K562 (cell line): ENCODE results near the gene ADAT3. TPM values are rescaled to one million over a fixed set of nuclear protein-coding genes. Genes with fewer than 3 reads are reported as not detected.

Source experiments
- ATF7 ChIP-seq: fragments of 450-650 bp; IDR thresholded peaks from 2 replicates; pipeline ENCODE4 v1.7.1; 2014; ENCODE audit warnings: mild to moderate bottlenecking, moderate library complexity
- BRF1 ChIP-seq: IDR thresholded peaks from 3 replicates; pipeline ENCODE4 v1.6.1; 2011; ENCODE audit warnings: borderline replicate concordance, mild to moderate bottlenecking; ENCODE audit not compliant: insufficient read length; ENCODE audit errors: extremely low read depth
- DIDO1 ChIP-seq: fragments of 450-650 bp; IDR thresholded peaks from 2 replicates; pipeline ENCODE4 v1.6.1; 2016; ENCODE audit warnings: low read depth, missing biosample characterization, missing genetic modification characterization
- DPF2 ChIP-seq: fragments of 450-650 bp; IDR thresholded peaks from 2 replicates; pipeline ENCODE4 v1.6.1; 2016
- GMEB1 ChIP-seq: fragments of 250-450 bp; sonication (Bioruptor Pico); IDR thresholded peaks from 2 replicates; pipeline ENCODE4 v1.4.0; 2020; ENCODE audit warnings: mild to moderate bottlenecking
- HEY1 ChIP-seq: fragments of 250-450 bp; sonication (Bioruptor Pico); IDR thresholded peaks from 2 replicates; pipeline ENCODE4 v1.5.0; 2020; ENCODE audit warnings: mild to moderate bottlenecking, moderate library complexity, borderline replicate concordance
- KDM5B ChIP-seq: fragments of 200-600 bp; sonication (generic); IDR thresholded peaks from 2 replicates; pipeline ENCODE4 v1.6.1; 2012; ENCODE audit warnings: low read depth, mild to moderate bottlenecking, moderate library complexity, low read length, control low read depth, inconsistent platforms; ENCODE audit not compliant: insufficient replicate concordance
- MBD2 ChIP-seq: sonication (generic); IDR thresholded peaks from 2 replicates; pipeline ENCODE4 v1.6.1; 2016; ENCODE audit warnings: low read depth, borderline replicate concordance
- NCOA2 ChIP-seq, 2 experiments: fragments of 450-650 bp; IDR thresholded peaks; 2 replicates each; pipeline ENCODE4 v1.6.1; 2018; ENCODE audit warnings: mild to moderate bottlenecking in 2 of 2, moderate library complexity in 1 of 2; ENCODE audit not compliant: partially characterized antibody in 2 of 2
- NFE2 ChIP-seq: IDR thresholded peaks from 2 replicates; pipeline ENCODE4 v1.6.1; 2014; ENCODE audit warnings: antibody characterized with exemption, low read depth
- NONO ChIP-seq, 2 experiments: fragments of 200-400 bp in 1 of 2; fragments of 450-650 bp in 1 of 2; formaldehyde crosslinking in 1 of 2; IDR thresholded peaks; 2 replicates each; pipeline ENCODE4 v1.6.1; 2017; ENCODE audit warnings: low read depth in 2 of 2, mild to moderate bottlenecking in 2 of 2, moderate library complexity in 2 of 2, low read length in 1 of 2
- RB1 ChIP-seq: fragments of 450-650 bp; IDR thresholded peaks from 2 replicates; pipeline ENCODE4 v1.6.1; 2017; ENCODE audit warnings: low read depth, mild to moderate bottlenecking
- SAFB2 ChIP-seq: fragments of 200-400 bp; formaldehyde crosslinking; IDR thresholded peaks from 2 replicates; pipeline ENCODE4 v1.6.1; 2018; ENCODE audit warnings: borderline replicate concordance, low read length, low read depth, moderate library complexity; ENCODE audit not compliant: severe bottlenecking
- TEAD1 ChIP-seq, 2 experiments: fragments of 450-650 bp in 1 of 2; sonication (generic) in 1 of 2; formaldehyde crosslinking; IDR thresholded peaks; 2 replicates each; pipeline versions ENCODE4 v1.4.0 to v1.8.0; 2020 to 2022; ENCODE audit warnings: mild to moderate bottlenecking in 2 of 2, missing genetic modification reagents in 1 of 2
- ZBTB8A ChIP-seq: fragments of 450-650 bp; IDR thresholded peaks from 2 replicates; pipeline ENCODE4 v1.6.1; 2018; ENCODE audit warnings: mild to moderate bottlenecking, moderate library complexity; ENCODE audit not compliant: partially characterized antibody
- ZNF586 ChIP-seq: fragments of 450-650 bp; formaldehyde crosslinking; conservative IDR thresholded peaks from 2 replicates; pipeline ENCODE4 v1.4.0; 2020; ENCODE audit warnings: mild to moderate bottlenecking, moderate library complexity
- polyA plus RNA-seq, 8 experiments: library from polyadenylated mRNA; depleted of rRNA in 4 of 8; stranded (reverse) in 5 of 8; unstranded in 3 of 8; fragments of >200 nt; fragmentation: Nextera tagmentation in 2 of 8; fragmentation: Illumina TruSeq in 1 of 8; extraction: Ambion mirVana in 2 of 8; extraction: Trizol in 1 of 8; gene quantifications; 2 replicates each; pipeline versions ENCODE4 v1.2.1 to v1.2.3, GENCODE V29; 2011 to 2014; ENCODE audit warnings: inconsistent platforms in 1 of 8, missing spikeins in 1 of 8
- total RNA-seq, 7 experiments: library from RNA; depleted of rRNA in 6 of 7; stranded (reverse); fragments of >200 nt in 6 of 7; fragmentation: Illumina TruSeq in 2 of 7; extraction: Trizol in 2 of 7; gene quantifications; 2 replicates each; pipeline versions ENCODE4 v1.2.1 to v1.2.3, GENCODE V29; 2011 to 2021; ENCODE audit warnings: low replicate concordance in 1 of 7
- TF ChIP-seq, protein P1 (sequence below): fragments of 450-650 bp; IDR thresholded peaks from 2 replicates; pipeline ENCODE4 v1.6.1; 2017; ENCODE audit warnings: antibody characterized with exemption, mild to moderate bottlenecking
- TF ChIP-seq, protein P2 (sequence below): fragments of 200-800 bp; sonication (Bioruptor generic); IDR thresholded peaks from 2 replicates; pipeline ENCODE4 v1.6.1; 2017; ENCODE audit warnings: missing genetic modification characterization, missing compliant biosample characterization
- TF ChIP-seq, protein P3 (sequence below): sonication (generic); formaldehyde crosslinking; IDR thresholded peaks from 2 replicates; pipeline ENCODE4 v1.8.0; 2022; ENCODE audit warnings: missing genetic modification reagents, mild to moderate bottlenecking, moderate library complexity, borderline replicate concordance

ADAT3 gene
- total and polyA plus RNA-seq, 9 of the 15 experiments (the other 6 are each of a cell fraction or from before 2014, with no cell fraction given) = 0.67 to 15.6 (median 7.8) TPM; not detected in 4

DNA sequence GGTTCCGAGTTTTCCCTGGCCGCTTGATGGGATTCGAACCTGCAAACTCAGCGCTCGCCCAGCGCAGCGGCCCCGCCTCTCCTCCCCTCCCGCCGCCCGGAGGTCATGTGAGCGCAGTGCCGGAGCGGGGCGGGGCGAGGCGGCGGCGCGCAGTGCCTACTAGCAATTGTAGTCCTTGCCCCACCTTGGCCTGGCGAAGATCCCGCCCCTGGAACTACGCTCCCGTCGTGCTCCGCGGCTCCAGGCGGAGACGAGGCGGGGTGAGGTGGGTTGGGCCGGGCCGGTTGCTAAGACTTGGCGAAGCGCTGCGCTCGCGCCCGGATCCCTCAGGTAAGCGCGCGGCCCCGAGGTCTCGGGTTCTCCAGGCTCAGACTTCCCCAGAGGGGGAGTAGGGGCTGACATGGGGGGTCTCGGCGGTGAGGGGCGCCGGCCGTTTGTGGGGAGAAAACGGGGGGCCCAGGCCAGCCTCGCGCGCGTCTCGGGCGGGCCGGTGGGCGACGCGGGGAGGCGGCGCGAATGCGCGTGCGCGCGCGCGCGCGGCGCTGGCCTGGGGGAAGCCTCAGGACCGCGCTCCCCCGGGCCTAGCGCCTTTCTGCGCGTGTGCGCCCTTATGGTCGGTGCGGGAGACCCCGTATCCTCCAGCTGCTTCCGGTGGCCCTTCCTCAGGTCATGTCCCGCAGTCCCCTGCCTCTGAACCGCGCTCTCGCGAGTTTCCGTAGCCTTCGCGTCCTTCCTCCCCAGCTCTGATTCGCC is at the start of gene ADAT3, which contains the start of gene SCAMP4 (continued):
- TF ChIP-seq, protein P1, sequence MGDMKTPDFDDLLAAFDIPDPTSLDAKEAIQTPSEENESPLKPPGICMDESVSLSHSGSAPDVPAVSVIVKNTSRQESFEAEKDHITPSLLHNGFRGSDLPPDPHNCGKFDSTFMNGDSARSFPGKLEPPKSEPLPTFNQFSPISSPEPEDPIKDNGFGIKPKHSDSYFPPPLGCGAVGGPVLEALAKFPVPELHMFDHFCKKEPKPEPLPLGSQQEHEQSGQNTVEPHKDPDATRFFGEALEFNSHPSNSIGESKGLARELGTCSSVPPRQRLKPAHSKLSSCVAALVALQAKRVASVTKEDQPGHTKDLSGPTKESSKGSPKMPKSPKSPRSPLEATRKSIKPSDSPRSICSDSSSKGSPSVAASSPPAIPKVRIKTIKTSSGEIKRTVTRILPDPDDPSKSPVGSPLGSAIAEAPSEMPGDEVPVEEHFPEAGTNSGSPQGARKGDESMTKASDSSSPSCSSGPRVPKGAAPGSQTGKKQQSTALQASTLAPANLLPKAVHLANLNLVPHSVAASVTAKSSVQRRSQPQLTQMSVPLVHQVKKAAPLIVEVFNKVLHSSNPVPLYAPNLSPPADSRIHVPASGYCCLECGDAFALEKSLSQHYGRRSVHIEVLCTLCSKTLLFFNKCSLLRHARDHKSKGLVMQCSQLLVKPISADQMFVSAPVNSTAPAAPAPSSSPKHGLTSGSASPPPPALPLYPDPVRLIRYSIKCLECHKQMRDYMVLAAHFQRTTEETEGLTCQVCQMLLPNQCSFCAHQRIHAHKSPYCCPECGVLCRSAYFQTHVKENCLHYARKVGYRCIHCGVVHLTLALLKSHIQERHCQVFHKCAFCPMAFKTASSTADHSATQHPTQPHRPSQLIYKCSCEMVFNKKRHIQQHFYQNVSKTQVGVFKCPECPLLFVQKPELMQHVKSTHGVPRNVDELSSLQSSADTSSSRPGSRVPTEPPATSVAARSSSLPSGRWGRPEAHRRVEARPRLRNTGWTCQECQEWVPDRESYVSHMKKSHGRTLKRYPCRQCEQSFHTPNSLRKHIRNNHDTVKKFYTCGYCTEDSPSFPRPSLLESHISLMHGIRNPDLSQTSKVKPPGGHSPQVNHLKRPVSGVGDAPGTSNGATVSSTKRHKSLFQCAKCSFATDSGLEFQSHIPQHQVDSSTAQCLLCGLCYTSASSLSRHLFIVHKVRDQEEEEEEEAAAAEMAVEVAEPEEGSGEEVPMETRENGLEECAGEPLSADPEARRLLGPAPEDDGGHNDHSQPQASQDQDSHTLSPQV = peak; percentile 90
- TF ChIP-seq BRF1 (no peak), NCOA2 (IDR thresholded peaks at IDR 0.05; ENCODE audit: partially characterized antibody in 2 of 2) (no peak), NONO (IDR thresholded peaks at IDR 0.05; ENCODE audit: low read depth in 2 of 2, low read length in 1 of 2) (peak in 1 of 2 experiments; percentile 48; a peak in 1 of 4 replicates), NFE2 (no peak), HEY1 (CRISPR knock-in tag) (no peak), DPF2 (no peak; the same call in 1 of the 2 replicates), DIDO1 (peak; percentile 67), KDM5B (peak; percentile 35), MBD2 (0 out of 2 replicates have a peak, but pooled peaks have one; percentile 63), SAFB2 (no peak), TEAD1 (CRISPR knock-in tag; IDR thresholded peaks at IDR 0.05) (peak in 1 of 2 experiments; percentile 56; a peak in 1 of 4 replicates), ZNF586 (CRISPR knock-in tag) (no peak), RB1 (peak; percentile 74), ATF7 (peak; percentile 81), ZBTB8A (no peak), GMEB1 (CRISPR knock-in tag) (peak; percentile 60; the same call in 1 of the 2 replicates)
- TF ChIP-seq, protein P2, sequence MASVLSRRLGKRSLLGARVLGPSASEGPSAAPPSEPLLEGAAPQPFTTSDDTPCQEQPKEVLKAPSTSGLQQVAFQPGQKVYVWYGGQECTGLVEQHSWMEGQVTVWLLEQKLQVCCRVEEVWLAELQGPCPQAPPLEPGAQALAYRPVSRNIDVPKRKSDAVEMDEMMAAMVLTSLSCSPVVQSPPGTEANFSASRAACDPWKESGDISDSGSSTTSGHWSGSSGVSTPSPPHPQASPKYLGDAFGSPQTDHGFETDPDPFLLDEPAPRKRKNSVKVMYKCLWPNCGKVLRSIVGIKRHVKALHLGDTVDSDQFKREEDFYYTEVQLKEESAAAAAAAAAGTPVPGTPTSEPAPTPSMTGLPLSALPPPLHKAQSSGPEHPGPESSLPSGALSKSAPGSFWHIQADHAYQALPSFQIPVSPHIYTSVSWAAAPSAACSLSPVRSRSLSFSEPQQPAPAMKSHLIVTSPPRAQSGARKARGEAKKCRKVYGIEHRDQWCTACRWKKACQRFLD (CRISPR knock-in tag) = peak; percentile 85
- TF ChIP-seq, protein P3, sequence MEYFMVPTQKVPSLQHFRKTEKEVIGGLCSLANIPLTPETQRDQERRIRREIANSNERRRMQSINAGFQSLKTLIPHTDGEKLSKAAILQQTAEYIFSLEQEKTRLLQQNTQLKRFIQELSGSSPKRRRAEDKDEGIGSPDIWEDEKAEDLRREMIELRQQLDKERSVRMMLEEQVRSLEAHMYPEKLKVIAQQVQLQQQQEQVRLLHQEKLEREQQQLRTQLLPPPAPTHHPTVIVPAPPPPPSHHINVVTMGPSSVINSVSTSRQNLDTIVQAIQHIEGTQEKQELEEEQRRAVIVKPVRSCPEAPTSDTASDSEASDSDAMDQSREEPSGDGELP (CRISPR knock-in tag) = peak; percentile 99
